Measurements from ENCODE around the gene C17orf107. TPM values are rescaled to one million over a fixed set of nuclear protein-coding genes. Genes with fewer than 3 reads are reported as not detected.

The C17orf107 gene
- total RNA-seq: 1 to 10 TPM in 3 of 4 donors, not detected in 1; 1.8 to 3.2 (median 2.1) TPM

DNA sequence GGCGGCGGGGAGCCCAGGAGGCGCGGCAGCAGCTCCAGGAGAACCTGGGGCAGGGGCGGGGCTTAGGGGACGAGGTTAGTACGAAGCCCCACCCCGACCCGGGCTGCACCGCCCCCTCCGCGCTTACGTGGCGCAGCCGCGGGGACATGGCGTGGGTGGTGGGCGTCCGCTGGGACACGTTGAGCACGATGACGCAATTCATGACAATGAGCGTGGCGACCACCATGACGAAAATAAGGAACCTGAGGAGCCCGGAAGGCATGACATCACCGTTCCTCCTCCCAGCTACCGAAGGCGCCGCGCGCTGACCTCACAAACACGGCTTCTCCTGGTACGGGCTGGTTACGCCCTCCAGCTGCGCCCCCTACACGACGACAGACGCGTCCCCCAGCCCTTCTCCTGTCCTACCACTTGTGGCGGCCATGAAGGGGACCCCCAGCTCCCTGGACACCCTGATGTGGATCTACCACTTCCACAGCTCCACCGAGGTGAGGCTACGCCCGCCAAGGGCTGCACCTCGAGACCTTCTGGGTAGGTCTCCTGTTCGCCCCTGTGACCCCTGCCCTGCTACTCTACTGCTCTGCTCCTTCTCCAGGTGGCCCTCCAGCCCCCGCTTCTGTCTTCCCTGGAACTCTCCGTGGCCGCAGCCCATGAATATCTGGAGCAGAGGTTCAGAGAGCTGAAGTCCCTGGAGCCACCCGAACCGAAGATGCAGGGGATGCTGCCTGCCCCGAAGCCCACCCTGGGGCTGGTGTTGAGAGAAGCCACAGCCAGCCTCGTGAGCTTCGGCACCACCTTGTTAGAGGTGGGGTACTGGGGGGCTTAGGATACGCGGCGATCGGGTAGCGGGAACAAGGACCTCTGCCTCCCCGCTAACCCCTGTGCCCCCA is at the start of gene C17orf107:
Gene C17orf107 (plus strand): TSS at position 196 of the 890 bp plus-strand sequence. CDS start 227 bp downstream, at position 423.
- DNase-seq: peak; percentile 90
- in situ Hi-C loops (cut with MboI; ENCODE audit: low pct_ligation_motif_present in 1 of 4, low pct_unique_long_range_greater_than_20kb in 1 of 4, low sequenced_read_pairs in 3 of 4): loop anchor here (25.0 kb wide), 2 partner anchors 112 to 163 kb away; partner anchors contain the start of genes GLTPD2 (in 2 of the 4), PSMB6 (in 2 of the 4) and VMO1 (in 2 of the 4)
- H3K36me3 ChIP-seq: peaks cover 0 to 13% (median 4%) of the 10 kb centered on the region in 4 donors
- peak within 1 kb of the TSS in 3 of 4 donors; percentile 8 to 18 (median 11) for H3K27ac ChIP-seq
- H3K27me3 ChIP-seq: peaks cover 15% of the 10 kb centered on the region
- H3K9me3 ChIP-seq: no peaks in the 10 kb centered on the region
- WGBS, 2 donors (ENCODE audit: low coverage in 1 of 2): 0 to 9% methylated on average over 4 to 60 of the region's 60 CpGs
- TF ChIP-seq EP300 (IDR thresholded peaks at IDR 0.05; ENCODE audit: low read depth) (no peak), POLR2AphosphoS5 (IDR thresholded peaks at IDR 0.05) (peak; percentile 12 to 44 (median 34)), POLR2A (IDR thresholded peaks at IDR 0.05) (peak; percentile 13)
- TF ChIP-seq, protein P1, sequence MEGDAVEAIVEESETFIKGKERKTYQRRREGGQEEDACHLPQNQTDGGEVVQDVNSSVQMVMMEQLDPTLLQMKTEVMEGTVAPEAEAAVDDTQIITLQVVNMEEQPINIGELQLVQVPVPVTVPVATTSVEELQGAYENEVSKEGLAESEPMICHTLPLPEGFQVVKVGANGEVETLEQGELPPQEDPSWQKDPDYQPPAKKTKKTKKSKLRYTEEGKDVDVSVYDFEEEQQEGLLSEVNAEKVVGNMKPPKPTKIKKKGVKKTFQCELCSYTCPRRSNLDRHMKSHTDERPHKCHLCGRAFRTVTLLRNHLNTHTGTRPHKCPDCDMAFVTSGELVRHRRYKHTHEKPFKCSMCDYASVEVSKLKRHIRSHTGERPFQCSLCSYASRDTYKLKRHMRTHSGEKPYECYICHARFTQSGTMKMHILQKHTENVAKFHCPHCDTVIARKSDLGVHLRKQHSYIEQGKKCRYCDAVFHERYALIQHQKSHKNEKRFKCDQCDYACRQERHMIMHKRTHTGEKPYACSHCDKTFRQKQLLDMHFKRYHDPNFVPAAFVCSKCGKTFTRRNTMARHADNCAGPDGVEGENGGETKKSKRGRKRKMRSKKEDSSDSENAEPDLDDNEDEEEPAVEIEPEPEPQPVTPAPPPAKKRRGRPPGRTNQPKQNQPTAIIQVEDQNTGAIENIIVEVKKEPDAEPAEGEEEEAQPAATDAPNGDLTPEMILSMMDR (IDR thresholded peaks at IDR 0.05): no peak
- H3K4me1 ChIP-seq: peaks cover 0 to 39% (median 24%) of the 10 kb centered on the region in 4 donors
- peak within 1 kb of the TSS; percentile 19 to 55 (median 34) for H3K4me3 ChIP-seq
- intact Hi-C loops (cut with DNase I; ENCODE audit: low total_unique reads): loop anchor here (10.0 kb wide), 1 partner anchor 165 kb away; the partner anchor contains the start of genes CXCL16, MED11 and ZMYND15

DNA sequence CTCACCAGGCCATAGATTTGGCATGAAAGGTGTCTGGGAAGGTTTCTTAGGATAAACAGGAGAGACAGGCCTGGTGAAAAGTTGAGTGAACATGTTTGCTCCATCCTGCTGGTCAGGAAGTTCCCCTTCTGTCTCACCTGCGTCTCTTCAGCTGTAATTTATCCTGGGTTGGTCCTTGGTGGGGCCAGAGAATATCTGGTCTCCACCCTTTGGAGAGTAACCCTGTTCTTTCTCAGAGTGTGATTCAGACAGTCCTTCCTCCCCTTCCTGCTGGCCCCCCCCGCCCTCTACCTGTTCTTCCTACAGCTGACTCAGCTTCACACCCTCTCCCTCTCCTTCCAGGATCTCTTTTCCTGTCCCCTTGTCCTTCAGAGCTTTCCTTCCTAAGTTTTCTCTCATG is 49.1 kb upstream of the C17orf107 start:
- no peaks in the 10 kb centered on the region for H3K27me3 ChIP-seq
- H3K9me3 ChIP-seq: no peaks in the 10 kb centered on the region
- no peak for TF ChIP-seq EP300 (IDR thresholded peaks at IDR 0.05; ENCODE audit: low read depth)
- peak in 1 of 3 donors; percentile 58 for TF ChIP-seq POLR2AphosphoS5 (IDR thresholded peaks at IDR 0.05)
- H3K36me3 ChIP-seq: no peaks in the 10 kb centered on the region
- 68% methylated on average over 2 of the region's 2 CpGs; no CpG with 5 or more reads in 1 of the 2 donors for WGBS, 2 donors (ENCODE audit: low coverage in 1 of 2)
- DNase-seq: peak; percentile 66
- in situ Hi-C loops (cut with MboI; ENCODE audit: low pct_ligation_motif_present in 1 of 4, low pct_unique_long_range_greater_than_20kb in 1 of 4, low sequenced_read_pairs in 3 of 4) (no loop called here), intact Hi-C loops (cut with DNase I; ENCODE audit: low total_unique reads) (no loop called here)
- peak overlapping the region; percentile 47 to 76 (median 54) for H3K27ac ChIP-seq
- H3K4me3 ChIP-seq: no peak overlapping the region
- peaks cover 8 to 48% (median 30%) of the 10 kb centered on the region in 4 donors for H3K4me1 ChIP-seq

DNA sequence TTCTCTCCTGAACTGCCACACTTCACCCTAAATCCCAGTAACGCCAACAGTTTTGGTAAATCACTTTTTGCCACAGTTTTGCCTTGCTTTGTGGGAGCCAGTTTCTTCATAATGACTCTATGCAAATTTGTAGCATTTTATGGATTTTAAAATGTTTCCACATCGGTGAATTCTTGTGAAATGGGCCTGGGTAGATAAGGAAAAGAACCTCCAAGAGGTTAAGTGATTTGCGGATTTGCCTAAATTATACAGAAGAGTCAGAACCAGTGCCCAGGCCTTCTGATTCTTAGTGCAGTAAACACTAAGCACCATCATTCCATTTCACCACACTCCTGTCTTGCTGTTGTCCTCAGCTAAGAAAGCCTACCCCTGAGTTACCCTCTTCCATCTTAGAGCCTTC is 48.3 kb upstream of the C17orf107 start:
- WGBS, 2 donors (ENCODE audit: low coverage in 1 of 2): 85 to 88% methylated on average over 3 of the region's 3 CpGs
- Histone ChIP-seq H3K9me3 (no peaks in the 10 kb centered on the region), H3K27ac (peak overlapping the region; percentile 47 to 76 (median 54)), H3K4me1 (peaks cover 8 to 44% (median 30%) of the 10 kb centered on the region in 4 donors), H3K27me3 (no peaks in the 10 kb centered on the region), H3K36me3 (no peaks in the 10 kb centered on the region), H3K4me3 (no peak overlapping the region)
- intact Hi-C loops (cut with DNase I; ENCODE audit: low total_unique reads) (no loop called here), in situ Hi-C loops (cut with MboI; ENCODE audit: low pct_ligation_motif_present in 1 of 4, low pct_unique_long_range_greater_than_20kb in 1 of 4, low sequenced_read_pairs in 3 of 4) (no loop called here)
- DNase-seq: no peak
- TF ChIP-seq, protein P1 (IDR thresholded peaks at IDR 0.05): no peak
- no peak for TF ChIP-seq POLR2A (IDR thresholded peaks at IDR 0.05)
- no peak for TF ChIP-seq POLR2AphosphoS5 (IDR thresholded peaks at IDR 0.05)
- TF ChIP-seq EP300 (IDR thresholded peaks at IDR 0.05; ENCODE audit: low read depth): no peak

DNA sequence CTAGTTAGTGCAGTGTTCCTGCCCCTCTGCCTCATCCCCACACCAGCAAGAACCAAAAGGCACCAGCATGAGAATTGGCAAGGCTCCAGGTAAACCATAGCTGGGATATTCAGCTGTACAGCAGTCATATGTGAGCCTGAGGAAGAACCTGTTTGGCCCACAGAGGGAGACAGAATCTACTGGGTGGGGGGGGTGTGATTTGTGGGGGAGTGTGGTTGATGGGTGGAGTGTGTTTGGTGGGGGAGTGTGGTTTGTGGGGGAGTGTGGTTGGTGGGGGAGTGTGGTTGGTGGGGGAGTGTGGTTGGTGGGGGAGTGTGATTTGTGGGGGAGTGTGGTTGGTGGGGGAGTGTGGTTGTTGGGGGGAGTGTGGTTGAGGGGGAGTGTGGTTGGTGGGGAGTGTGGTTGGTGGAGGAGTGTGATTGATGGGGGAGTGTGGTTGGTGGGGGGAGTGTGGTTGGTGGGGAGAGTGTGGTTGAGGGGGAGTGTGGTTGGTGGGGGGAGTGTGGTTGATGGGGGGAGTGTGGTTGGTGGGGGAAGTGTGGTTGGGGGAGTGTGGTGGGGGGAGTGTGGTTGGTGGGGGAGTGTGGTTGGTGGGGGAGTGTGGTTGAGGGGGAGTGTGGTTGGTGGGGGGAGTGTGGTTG is 46.6 kb upstream of the C17orf107 start:
- Histone ChIP-seq H3K4me1 (peaks cover 10 to 43% (median 31%) of the 10 kb centered on the region in 4 donors), H3K9me3 (no peaks in the 10 kb centered on the region), H3K4me3 (no peak overlapping the region), H3K27ac (peak overlapping the region in 2 of 4 donors; percentile 11 to 26), H3K27me3 (no peaks in the 10 kb centered on the region), H3K36me3 (no peaks in the 10 kb centered on the region)
- no peak for DNase-seq
- intact Hi-C loops (cut with DNase I; ENCODE audit: low total_unique reads) (no loop called here), in situ Hi-C loops (cut with MboI; ENCODE audit: low pct_ligation_motif_present in 1 of 4, low pct_unique_long_range_greater_than_20kb in 1 of 4, low sequenced_read_pairs in 3 of 4) (no loop called here)
- TF ChIP-seq, protein P1 (IDR thresholded peaks at IDR 0.05): no peak
- no peak for TF ChIP-seq POLR2A (IDR thresholded peaks at IDR 0.05)
- TF ChIP-seq EP300 (IDR thresholded peaks at IDR 0.05; ENCODE audit: low read depth): no peak
